ENCODE data around the gene VSTM2B.
"Not testable (repeated sequence)": the region's sequence is repeated elsewhere in the genome, so short reads cannot be mapped to it uniquely, and the experiment has no call there.

The VSTM2B gene

GRCh38 chr19:29532097-29532496 is 6.3 kb downstream of the VSTM2B start:
- DNase-seq: peak; percentile 16

GRCh38 chr19:29532956-29533355 is 7.2 kb downstream of the VSTM2B start:
- DNase-seq: peak; percentile 54

GRCh38 chr19:29533578-29534544 is 8.1 kb downstream of the VSTM2B start:
- peak; percentile 50 for DNase-seq

GRCh38 chr19:29535214-29535831 is 9.5 kb downstream of the VSTM2B start:
- no peak for DNase-seq

GRCh38 chr19:29535984-29536508 is 10.3 kb downstream of the VSTM2B start:
- no peak for DNase-seq

GRCh38 chr19:29537181-29537580 is 11.4 kb downstream of the VSTM2B start:
- peak; percentile 17 for DNase-seq

GRCh38 chr19:29537601-29538000 is 11.8 kb downstream of the VSTM2B start:
- peak; percentile 42 for DNase-seq

- DNase-seq: peak; percentile 13
These were observed 12.4 kb downstream of the VSTM2B start for GRCh38 chr19:29538146-29538545.

- peak; percentile 14 for DNase-seq
These were observed 12.9 kb downstream of the VSTM2B start for GRCh38 chr19:29538651-29539050.

GRCh38 chr19:29539131-29539530 is 13.3 kb downstream of the VSTM2B start:
- peak; percentile 34 for DNase-seq

GRCh38 chr19:29539670-29540069 is 13.9 kb downstream of the VSTM2B start:
- peak; percentile 31 for DNase-seq

- peak; percentile 42 for DNase-seq
These were observed 14.3 kb downstream of the VSTM2B start for GRCh38 chr19:29540114-29540513.

- no peak for DNase-seq
These were observed 15.9 kb downstream of the VSTM2B start for GRCh38 chr19:29541473-29542253.

GRCh38 chr19:29542327-29542726 is 16.5 kb downstream of the VSTM2B start:
- DNase-seq: no peak

- DNase-seq: peak; percentile 6
These were observed 17.0 kb downstream of the VSTM2B start for GRCh38 chr19:29542776-29543175.

- peak; percentile 53 for DNase-seq
These were observed 17.6 kb downstream of the VSTM2B start for GRCh38 chr19:29543381-29543780.

GRCh38 chr19:29544656-29545360 is 19.0 kb downstream of the VSTM2B start:
- peak; percentile 45 for DNase-seq

- not testable (repeated sequence) for DNase-seq
These were observed 19.7 kb downstream of the VSTM2B start for GRCh38 chr19:29545447-29545846.

- DNase-seq: peak; percentile 16
These were observed 20.2 kb downstream of the VSTM2B start for GRCh38 chr19:29545866-29546582.

- peak; percentile 45 for DNase-seq
These were observed 20.9 kb downstream of the VSTM2B start for GRCh38 chr19:29546583-29547190.

- peak; percentile 43 for DNase-seq
These were observed 21.7 kb downstream of the VSTM2B start for GRCh38 chr19:29547361-29547960.

Measured in activated effector memory CD4-positive, alpha-beta T cell treated with anti-CD3 and anti-CD28 coated beads, Interleukin-2, amount 50 U/mL, for 16 hours (primary cell).